Muscle layer of duodenum (tissue), 2 donors: ENCODE results near the gene PPM1A.

Experiments
- H3K27ac ChIP-seq: one replicate; pipeline ENCODE4 v1.7.0; 2013; ENCODE audit warnings: mild to moderate bottlenecking, low read length
- H3K27me3 ChIP-seq: one replicate; pipeline ENCODE4 v1.7.0; 2013; ENCODE audit warnings: low read depth, mild to moderate bottlenecking, control low read depth, low read length
- H3K36me3 ChIP-seq, 2 donors: one replicate each; pipeline ENCODE4 v1.7.0; 2013; ENCODE audit warnings: low read length in 2 of 2, control low read depth in 1 of 2, mild to moderate bottlenecking in 1 of 2; ENCODE audit not compliant: insufficient read depth in 2 of 2, control insufficient read depth in 1 of 2
- H3K4me1 ChIP-seq, 2 donors: one replicate each; pipeline ENCODE4 v1.7.0; 2013; ENCODE audit warnings: low read length in 2 of 2, mild to moderate bottlenecking in 2 of 2, control low read depth in 1 of 2, moderate library complexity in 1 of 2; ENCODE audit not compliant: insufficient read depth in 2 of 2, control insufficient read depth in 1 of 2
- H3K4me3 ChIP-seq, 2 donors: one replicate each; pipeline ENCODE4 v1.7.0; 2013; ENCODE audit warnings: low read length in 2 of 2, low read depth in 1 of 2, mild to moderate bottlenecking in 1 of 2
- H3K9me3 ChIP-seq, 2 donors: one replicate each; pipeline ENCODE4 v1.7.0; 2013; ENCODE audit warnings: low read length in 2 of 2, control low read depth in 1 of 2, mild to moderate bottlenecking in 1 of 2; ENCODE audit not compliant: control insufficient read depth in 1 of 2
- donor health status: healthy.

Gene PPM1A

GRCh38 chr14:60327447-60328331 lies 78.7 kb downstream of the PPM1A start:
- H3K4me1 ChIP-seq, result peaks cover 5 to 10% of the 10 kb centered on the region in 2 donors
- no peaks in the 10 kb centered on the region for H3K9me3 ChIP-seq
- peak overlapping the region; percentile 52 to 62 for H3K4me3 ChIP-seq
- H3K27me3 ChIP-seq, result no peaks in the 10 kb centered on the region
- no peak overlapping the region for H3K27ac ChIP-seq
- H3K36me3 ChIP-seq, result no peaks in the 10 kb centered on the region

GRCh38 chr14:60328583-60328982 lies 79.6 kb downstream of the PPM1A start:
- no peak overlapping the region for H3K4me3 ChIP-seq
- H3K27ac ChIP-seq, result no peak overlapping the region
- no peaks in the 10 kb centered on the region for H3K36me3 ChIP-seq
- H3K4me1 ChIP-seq, result peaks cover 5 to 10% of the 10 kb centered on the region in 2 donors
- no peaks in the 10 kb centered on the region for H3K27me3 ChIP-seq
- H3K9me3 ChIP-seq, result no peaks in the 10 kb centered on the region

- H3K27me3 ChIP-seq, result no peaks in the 10 kb centered on the region
- H3K9me3 ChIP-seq, result no peaks in the 10 kb centered on the region
- no peak overlapping the region for H3K27ac ChIP-seq
- peaks cover 5 to 10% of the 10 kb centered on the region in 2 donors for H3K4me1 ChIP-seq
- H3K4me3 ChIP-seq, result no peak overlapping the region
- H3K36me3 ChIP-seq, result no peaks in the 10 kb centered on the region
Observed at GRCh38 chr14:60329274-60329673, 80.3 kb downstream of the PPM1A start.

- peaks cover 5 to 10% of the 10 kb centered on the region in 2 donors for H3K4me1 ChIP-seq
- no peaks in the 10 kb centered on the region for H3K27me3 ChIP-seq
- no peaks in the 10 kb centered on the region for H3K9me3 ChIP-seq
- no peaks in the 10 kb centered on the region for H3K36me3 ChIP-seq
- H3K27ac ChIP-seq, result peak overlapping the region; percentile 5
- peak overlapping the region; percentile 58 to 73 for H3K4me3 ChIP-seq
Observed at GRCh38 chr14:60331201-60332045, 82.4 kb downstream of the PPM1A start.

GRCh38 chr14:60332046-60332399 lies 83.0 kb downstream of the PPM1A start:
- Histone ChIP-seq H3K27ac (no peak overlapping the region), H3K9me3 (no peaks in the 10 kb centered on the region)

GRCh38 chr14:60332869-60333268 lies 83.8 kb downstream of the PPM1A start:
- Histone ChIP-seq H3K27me3 (no peaks in the 10 kb centered on the region), H3K9me3 (no peaks in the 10 kb centered on the region), H3K4me3 (no peak overlapping the region), H3K36me3 (no peaks in the 10 kb centered on the region), H3K4me1 (peaks cover 0 to 4% of the 10 kb centered on the region in 2 donors), H3K27ac (no peak overlapping the region)

More at GRCh38 chr14:60332046-60332399, 83.0 kb downstream of the PPM1A start:
- H3K4me3 ChIP-seq, result peak overlapping the region; percentile 58 to 73
- no peaks in the 10 kb centered on the region for H3K36me3 ChIP-seq
- no peaks in the 10 kb centered on the region for H3K27me3 ChIP-seq
- peaks cover 5 to 10% of the 10 kb centered on the region in 2 donors for H3K4me1 ChIP-seq

GRCh38 chr14:60339571-60339970 lies 90.5 kb downstream of the PPM1A start:
- Histone ChIP-seq H3K4me3 (no peak overlapping the region), H3K4me1 (no peaks in the 10 kb centered on the region), H3K9me3 (no peaks in the 10 kb centered on the region), H3K27ac (no peak overlapping the region), H3K27me3 (no peaks in the 10 kb centered on the region), H3K36me3 (no peaks in the 10 kb centered on the region)

- H3K9me3 ChIP-seq, result no peaks in the 10 kb centered on the region
- no peaks in the 10 kb centered on the region for H3K27me3 ChIP-seq
- H3K27ac ChIP-seq, result no peak overlapping the region
- H3K4me1 ChIP-seq, result no peaks in the 10 kb centered on the region
- no peak overlapping the region for H3K4me3 ChIP-seq
- H3K36me3 ChIP-seq, result no peaks in the 10 kb centered on the region
Observed at GRCh38 chr14:60343571-60344071, 94.6 kb downstream of the PPM1A start.

- no peaks in the 10 kb centered on the region for H3K9me3 ChIP-seq
- no peaks in the 10 kb centered on the region for H3K36me3 ChIP-seq
- H3K4me1 ChIP-seq, result no peaks in the 10 kb centered on the region
- H3K27me3 ChIP-seq, result no peaks in the 10 kb centered on the region
- H3K4me3 ChIP-seq, result no peak overlapping the region
- no peak overlapping the region for H3K27ac ChIP-seq
Observed at GRCh38 chr14:60344751-60345150, 95.7 kb downstream of the PPM1A start.

GRCh38 chr14:60346706-60347105 lies 97.7 kb downstream of the PPM1A start:
- Histone ChIP-seq H3K4me3 (no peak overlapping the region), H3K27me3 (no peaks in the 10 kb centered on the region), H3K9me3 (no peaks in the 10 kb centered on the region), H3K27ac (no peak overlapping the region), H3K4me1 (peaks cover 0 to 6% of the 10 kb centered on the region in 2 donors), H3K36me3 (no peaks in the 10 kb centered on the region)

GRCh38 chr14:60348211-60348610 lies 99.2 kb downstream of the PPM1A start:
- H3K27ac ChIP-seq, result no peak overlapping the region
- no peak overlapping the region for H3K4me3 ChIP-seq
- H3K9me3 ChIP-seq, result no peaks in the 10 kb centered on the region
- peaks cover 0 to 6% of the 10 kb centered on the region in 2 donors for H3K4me1 ChIP-seq
- H3K36me3 ChIP-seq, result no peaks in the 10 kb centered on the region
- no peaks in the 10 kb centered on the region for H3K27me3 ChIP-seq
